Measurements from ENCODE around the gene UPK3A.

UPK3A gene

GRCh38 chr22:45310331-45310976 is 25.7 kb downstream of the UPK3A start:
- DNase-seq (peak; percentile 35), ATAC-seq (ENCODE audit: insufficient read depth, low read depth) (0 out of 3 replicates have a peak, but pooled peaks have one; percentile 1)
- Histone ChIP-seq H3K4me2 (ENCODE audit: insufficient read depth, low read length) (peak overlapping the region; percentile 85), H3K36me3 (ENCODE audit: insufficient read depth, low read length) (no peaks in the 10 kb centered on the region), H3K4me3 (ENCODE audit: low read depth in 1 of 2, low read length in 2 of 2) (peak overlapping the region; percentile 82 to 87), H3K27me3 (ENCODE audit: insufficient read depth, low read length, poor library complexity) (no peaks in the 10 kb centered on the region), H3K4me1 (ENCODE audit: insufficient read depth, low read length) (peaks cover 30% of the 10 kb centered on the region), H4K20me1 (ENCODE audit: insufficient read depth, low read length) (peaks cover 19% of the 10 kb centered on the region), H2AFZ (ENCODE audit: low read depth, low read length) (peak overlapping the region; percentile 82), H3K9ac (ENCODE audit: low read depth, low read length) (peak overlapping the region; percentile 88), H3K27ac (ENCODE audit: low read length) (peak overlapping the region; percentile 78), H3K9me3 (ENCODE audit: insufficient read depth, low read length, severe bottlenecking) (no peaks in the 10 kb centered on the region), H3K79me2 (ENCODE audit: insufficient read depth, low read length) (peaks cover 49% of the 10 kb centered on the region)
- TF ChIP-seq CTCF (IDR thresholded peaks at IDR 0.05; ENCODE audit: borderline replicate concordance, extremely low read depth, low read length, poor library complexity, severe bottlenecking) (no peak), EZH2 (IDR thresholded peaks at IDR 0.05; ENCODE audit: borderline replicate concordance, low read depth, low read length, severe bottlenecking) (no peak)

- ATAC-seq (ENCODE audit: insufficient read depth, low read depth): no peak
- no peak for DNase-seq
- Histone ChIP-seq H3K36me3 (ENCODE audit: insufficient read depth, low read length) (no peaks in the 10 kb centered on the region), H3K27me3 (ENCODE audit: insufficient read depth, low read length, poor library complexity) (no peaks in the 10 kb centered on the region), H3K4me1 (ENCODE audit: insufficient read depth, low read length) (peaks cover 30% of the 10 kb centered on the region), H3K9me3 (ENCODE audit: insufficient read depth, low read length, severe bottlenecking) (no peaks in the 10 kb centered on the region), H3K4me3 (ENCODE audit: low read depth in 1 of 2, low read length in 2 of 2) (peak overlapping the region; percentile 82 to 87; a peak in 3 of 4 replicates), H3K9ac (ENCODE audit: low read depth, low read length) (peak overlapping the region; percentile 88), H3K27ac (ENCODE audit: low read length) (peak overlapping the region; percentile 78; the same call in 1 of the 2 replicates), H3K79me2 (ENCODE audit: insufficient read depth, low read length) (peaks cover 55% of the 10 kb centered on the region), H3K4me2 (ENCODE audit: insufficient read depth, low read length) (peak overlapping the region; percentile 85), H4K20me1 (ENCODE audit: insufficient read depth, low read length) (peaks cover 21% of the 10 kb centered on the region), H2AFZ (ENCODE audit: low read depth, low read length) (no peak overlapping the region)
- TF ChIP-seq CTCF (IDR thresholded peaks at IDR 0.05; ENCODE audit: borderline replicate concordance, extremely low read depth, low read length, poor library complexity, severe bottlenecking) (no peak), EZH2 (IDR thresholded peaks at IDR 0.05; ENCODE audit: borderline replicate concordance, low read depth, low read length, severe bottlenecking) (no peak)
These were observed 26.3 kb downstream of the UPK3A start for GRCh38 chr22:45310977-45311531.

- Histone ChIP-seq H3K79me2 (ENCODE audit: insufficient read depth, low read length) (peaks cover 66% of the 10 kb centered on the region), H3K27me3 (ENCODE audit: insufficient read depth, low read length, poor library complexity) (no peaks in the 10 kb centered on the region), H3K4me2 (ENCODE audit: insufficient read depth, low read length) (no peak overlapping the region), H4K20me1 (ENCODE audit: insufficient read depth, low read length) (peaks cover 28% of the 10 kb centered on the region), H2AFZ (ENCODE audit: low read depth, low read length) (no peak overlapping the region), H3K4me3 (ENCODE audit: low read depth in 1 of 2, low read length in 2 of 2) (no peak overlapping the region), H3K9me3 (ENCODE audit: insufficient read depth, low read length, severe bottlenecking) (no peaks in the 10 kb centered on the region), H3K27ac (ENCODE audit: low read length) (no peak overlapping the region), H3K4me1 (ENCODE audit: insufficient read depth, low read length) (peaks cover 34% of the 10 kb centered on the region), H3K9ac (ENCODE audit: low read depth, low read length) (no peak overlapping the region), H3K36me3 (ENCODE audit: insufficient read depth, low read length) (no peaks in the 10 kb centered on the region)
- TF ChIP-seq EZH2 (IDR thresholded peaks at IDR 0.05; ENCODE audit: borderline replicate concordance, low read depth, low read length, severe bottlenecking) (no peak), CTCF (IDR thresholded peaks at IDR 0.05; ENCODE audit: borderline replicate concordance, extremely low read depth, low read length, poor library complexity, severe bottlenecking) (no peak)
- DNase-seq (no peak), ATAC-seq (ENCODE audit: insufficient read depth, low read depth) (no peak)
These were observed 27.7 kb downstream of the UPK3A start for GRCh38 chr22:45312415-45312814.

Data from DND-41 (cell line).